ENCODE measurements around the gene TRPV4.

TRPV4 gene

DNA sequence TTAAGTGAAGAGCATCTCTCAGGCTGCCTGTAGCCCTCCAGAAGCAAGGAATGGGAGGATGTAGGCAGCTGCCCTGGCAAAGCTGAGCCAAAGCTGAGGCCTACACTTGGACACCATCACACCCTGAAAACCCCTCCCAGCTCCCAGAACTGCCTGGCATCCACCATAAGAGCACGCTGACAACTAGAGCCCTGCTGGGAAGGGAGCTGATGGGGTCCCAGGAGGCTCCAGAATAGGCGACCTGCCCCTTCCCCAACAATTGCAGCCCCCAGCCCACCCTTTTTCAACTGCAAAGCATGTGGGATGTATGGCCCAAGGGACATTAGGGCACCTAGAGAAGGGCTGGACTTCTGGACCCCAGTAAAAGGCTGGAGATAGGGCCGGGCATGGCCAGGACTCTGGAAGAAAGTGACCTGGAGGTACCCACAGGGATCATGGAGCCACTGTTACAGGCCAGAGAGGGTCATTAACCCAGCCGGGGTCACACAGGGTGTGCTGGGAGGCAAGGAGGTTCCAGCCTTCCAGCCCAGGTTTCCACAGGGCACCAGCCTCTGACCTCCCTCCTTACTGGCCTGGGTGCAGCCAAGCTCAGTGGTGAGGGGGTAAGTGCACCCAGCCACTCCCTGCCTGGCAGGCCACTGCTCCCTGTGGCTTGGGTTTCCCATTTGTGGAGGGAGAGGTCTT lies 91.8 kb downstream of the TRPV4 start:
- ChIA-PET CTCF (no interaction called here), POLR2A (no interaction called here)
- H3K4me3 ChIP-seq (ENCODE audit: control insufficient read depth in 1 of 7, extremely low read depth in 1 of 7, insufficient read depth in 4 of 7, low read depth in 2 of 7, low read length in 6 of 7): no peak overlapping the region
- H3K4me1 ChIP-seq (ENCODE audit: control extremely low read depth in 1 of 4, control insufficient read depth in 4 of 4, insufficient read depth in 4 of 4, low read length in 3 of 4): peaks cover 0 to 7% (median 2%) of the 10 kb centered on the region in 4 experiments
- no peaks in the 10 kb centered on the region for H3K36me3 ChIP-seq (ENCODE audit: control insufficient read depth in 4 of 4, insufficient read depth in 4 of 4, low read length in 3 of 4)
- 89% methylated on average over 3 of the region's 4 CpGs for WGBS (ENCODE audit: insufficient coverage)
- no peaks in the 10 kb centered on the region for H3K9me3 ChIP-seq (ENCODE audit: control extremely low read depth in 1 of 5, control insufficient read depth in 4 of 5, insufficient read depth in 2 of 5, low read depth in 1 of 5, low read length in 4 of 5)
- peaks cover 0 to 8% (median 7%) of the 10 kb centered on the region in 5 experiments for H3K27me3 ChIP-seq (replicated peaks in 2 of 5; ENCODE audit: control insufficient read depth in 4 of 5, insufficient read depth in 5 of 5, low read length in 4 of 5)
- no peak for DNase-seq
- no peak overlapping the region for H3K27ac ChIP-seq (ENCODE audit: insufficient read depth in 1 of 2, low read depth in 1 of 2, low read length in 2 of 2, poor library complexity in 1 of 2, severe bottlenecking in 2 of 2)

DNA sequence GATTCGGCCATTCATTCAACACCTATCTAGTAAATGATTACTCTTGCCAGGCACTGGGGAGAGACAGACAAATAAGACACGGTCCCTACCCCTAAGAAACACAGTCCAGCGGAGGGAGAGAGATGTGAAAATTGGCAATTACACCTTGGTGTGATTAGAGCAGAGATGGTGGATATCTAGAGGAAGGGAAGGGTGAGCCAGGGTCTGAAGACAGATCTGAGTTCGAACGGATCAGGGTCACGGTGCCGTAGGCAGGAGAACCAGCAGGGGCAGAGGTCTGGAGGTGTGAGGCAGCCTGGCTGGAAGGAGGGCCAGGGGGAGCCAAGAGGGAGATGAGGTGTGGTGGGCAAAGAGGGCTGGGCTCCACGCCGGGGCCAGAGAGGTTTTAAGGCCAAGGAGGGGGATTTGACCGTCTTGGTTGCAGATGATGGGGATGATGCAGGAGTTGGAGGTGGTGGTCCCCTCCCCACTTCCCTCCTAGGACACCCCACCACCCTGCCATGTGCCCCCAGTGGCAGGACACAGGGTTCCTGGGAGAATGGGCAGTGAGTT lies 92.4 kb downstream of the TRPV4 start:
- no peak for DNase-seq
- POLR2A ChIA-PET: no interaction called here
- Histone ChIP-seq H3K9me3 (ENCODE audit: control extremely low read depth in 1 of 5, control insufficient read depth in 4 of 5, insufficient read depth in 2 of 5, low read depth in 1 of 5, low read length in 4 of 5) (no peaks in the 10 kb centered on the region), H3K4me3 (ENCODE audit: control insufficient read depth in 1 of 7, extremely low read depth in 1 of 7, insufficient read depth in 4 of 7, low read depth in 2 of 7, low read length in 6 of 7) (no peak overlapping the region), H3K27ac (ENCODE audit: insufficient read depth in 1 of 2, low read depth in 1 of 2, low read length in 2 of 2, poor library complexity in 1 of 2, severe bottlenecking in 2 of 2) (no peak overlapping the region), H3K27me3 (replicated peaks in 2 of 5; ENCODE audit: control insufficient read depth in 4 of 5, insufficient read depth in 5 of 5, low read length in 4 of 5) (peaks cover 0 to 15% (median 12%) of the 10 kb centered on the region in 5 experiments), H3K36me3 (ENCODE audit: control insufficient read depth in 4 of 4, insufficient read depth in 4 of 4, low read length in 3 of 4) (no peaks in the 10 kb centered on the region), H3K4me1 (ENCODE audit: control extremely low read depth in 1 of 4, control insufficient read depth in 4 of 4, insufficient read depth in 4 of 4, low read length in 3 of 4) (peaks cover 0 to 7% (median 2%) of the 10 kb centered on the region in 4 experiments)
- WGBS (ENCODE audit: insufficient coverage): 92% methylated on average over 8 of the region's 10 CpGs
- CTCF ChIA-PET: interaction anchor here (1.4 kb wide), 1 partner anchor 9 kb away, joined by 3 read pairs; no protein-coding TSS in a partner anchor

DNA sequence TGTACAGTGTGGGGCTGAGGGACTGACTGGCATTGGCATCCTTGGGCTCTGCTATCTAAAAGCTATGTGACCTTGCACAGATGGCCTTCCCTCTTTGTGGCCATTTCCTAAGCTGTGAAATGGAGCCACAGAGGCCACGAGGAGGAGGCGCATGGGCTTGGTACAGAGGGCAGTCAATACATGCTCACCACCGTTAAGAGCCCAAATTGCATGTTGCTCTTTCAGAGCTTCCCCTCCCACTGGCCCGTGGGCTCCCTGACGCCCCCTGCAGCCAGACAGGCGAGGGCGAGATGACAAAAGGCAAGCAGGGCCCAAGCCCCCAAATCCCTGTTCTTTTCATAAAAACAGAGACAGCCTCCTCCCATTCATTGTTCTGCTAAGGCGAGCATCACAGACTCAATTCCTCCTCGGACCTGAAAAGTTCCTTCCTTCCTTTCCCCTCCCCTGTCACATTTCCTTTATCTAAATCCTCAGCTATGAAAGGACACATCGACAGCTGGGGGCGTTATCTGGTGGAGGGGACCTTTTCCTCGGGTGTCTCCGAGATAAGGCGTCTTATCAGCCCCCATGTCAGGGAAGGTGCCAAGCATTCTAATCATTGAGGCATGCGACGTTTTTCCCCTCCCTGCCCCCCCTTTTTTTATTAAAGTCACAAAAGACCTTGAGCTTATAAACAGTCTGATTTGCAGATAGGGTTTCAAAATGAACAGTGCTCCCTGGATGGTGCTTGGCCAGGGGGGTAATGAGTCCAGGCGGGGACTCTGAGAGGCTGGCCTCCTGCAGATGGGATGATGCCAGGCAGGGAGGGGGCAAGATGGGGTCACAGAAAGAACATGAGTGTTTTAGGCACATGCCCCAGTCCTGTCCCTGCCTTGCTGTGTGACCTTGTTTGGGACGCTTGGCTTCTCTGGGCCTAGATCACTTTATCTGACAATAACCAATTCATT lies 93.2 kb downstream of the TRPV4 start:
- Histone ChIP-seq H3K4me1 (ENCODE audit: control extremely low read depth in 1 of 4, control insufficient read depth in 4 of 4, insufficient read depth in 4 of 4, low read length in 3 of 4) (peaks cover 0 to 5% (median 2%) of the 10 kb centered on the region in 4 experiments), H3K36me3 (ENCODE audit: control insufficient read depth in 4 of 4, insufficient read depth in 4 of 4, low read length in 3 of 4) (no peaks in the 10 kb centered on the region), H3K27me3 (replicated peaks in 2 of 5; ENCODE audit: control insufficient read depth in 4 of 5, insufficient read depth in 5 of 5, low read length in 4 of 5) (peaks cover 0 to 22% (median 13%) of the 10 kb centered on the region in 5 experiments), H3K9me3 (ENCODE audit: control extremely low read depth in 1 of 5, control insufficient read depth in 4 of 5, insufficient read depth in 2 of 5, low read depth in 1 of 5, low read length in 4 of 5) (no peaks in the 10 kb centered on the region), H3K27ac (ENCODE audit: insufficient read depth in 1 of 2, low read depth in 1 of 2, low read length in 2 of 2, poor library complexity in 1 of 2, severe bottlenecking in 2 of 2) (no peak overlapping the region), H3K4me3 (ENCODE audit: control insufficient read depth in 1 of 7, extremely low read depth in 1 of 7, insufficient read depth in 4 of 7, low read depth in 2 of 7, low read length in 6 of 7) (no peak overlapping the region)
- peak; percentile 13 to 42 (median 38) for DNase-seq
- POLR2A ChIA-PET: no interaction called here
- CTCF ChIA-PET: interaction anchor here (0.9 to 1.4 kb wide), 4 partner anchors 8 to 142 kb away, joined by 3 read pairs; no protein-coding TSS in a partner anchor
- WGBS (ENCODE audit: insufficient coverage): 49% methylated on average over 14 of the region's 18 CpGs

DNA sequence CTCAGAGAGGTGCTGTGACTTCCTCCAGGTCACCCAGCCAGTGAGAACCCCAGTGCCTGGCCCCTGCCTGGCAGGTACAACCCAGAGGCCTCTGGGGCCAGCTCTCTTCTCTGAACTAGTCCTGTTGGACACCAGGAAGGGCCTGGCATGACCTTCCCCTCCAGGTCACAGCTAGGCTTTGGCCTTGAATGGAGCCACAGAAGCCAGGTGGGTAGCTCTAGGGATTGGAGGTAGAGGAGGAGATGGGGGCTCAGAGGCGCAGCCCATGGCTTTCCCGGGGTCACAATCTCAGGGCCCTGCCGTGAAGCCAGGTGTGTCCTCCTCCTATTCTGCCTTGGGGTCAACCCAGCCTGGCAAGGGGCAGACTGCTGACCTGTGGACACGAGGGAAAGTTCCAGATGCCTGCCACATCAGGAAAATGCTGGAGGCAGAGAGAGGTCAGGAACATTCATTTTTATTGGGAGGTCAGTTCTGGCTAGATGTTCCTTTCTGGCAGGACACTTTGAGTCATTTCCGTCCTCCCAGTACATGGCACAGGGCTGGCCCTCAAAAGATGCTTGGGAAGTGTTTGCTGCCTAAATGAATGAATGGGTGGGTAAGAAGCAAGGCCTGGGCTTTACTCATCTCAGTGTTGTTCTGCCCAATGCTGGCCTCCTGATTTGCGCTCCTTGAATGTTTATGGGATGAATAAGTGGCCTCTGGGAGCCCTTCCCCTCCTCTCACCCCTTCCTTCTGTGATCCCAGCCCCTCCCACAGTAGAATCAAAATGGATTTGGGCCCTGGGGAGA lies 94.1 kb downstream of the TRPV4 start:
- Histone ChIP-seq H3K4me1 (ENCODE audit: control extremely low read depth in 1 of 4, control insufficient read depth in 4 of 4, insufficient read depth in 4 of 4, low read length in 3 of 4) (peaks cover 0 to 4% (median 0%) of the 10 kb centered on the region in 4 experiments), H3K27ac (ENCODE audit: insufficient read depth in 1 of 2, low read depth in 1 of 2, low read length in 2 of 2, poor library complexity in 1 of 2, severe bottlenecking in 2 of 2) (no peak overlapping the region), H3K27me3 (replicated peaks in 2 of 5; ENCODE audit: control insufficient read depth in 4 of 5, insufficient read depth in 5 of 5, low read length in 4 of 5) (peaks cover 0 to 32% (median 20%) of the 10 kb centered on the region in 5 experiments), H3K9me3 (ENCODE audit: control extremely low read depth in 1 of 5, control insufficient read depth in 4 of 5, insufficient read depth in 2 of 5, low read depth in 1 of 5, low read length in 4 of 5) (no peaks in the 10 kb centered on the region), H3K4me3 (ENCODE audit: control insufficient read depth in 1 of 7, extremely low read depth in 1 of 7, insufficient read depth in 4 of 7, low read depth in 2 of 7, low read length in 6 of 7) (no peak overlapping the region), H3K36me3 (ENCODE audit: control insufficient read depth in 4 of 4, insufficient read depth in 4 of 4, low read length in 3 of 4) (no peaks in the 10 kb centered on the region)
- no peak for DNase-seq
- POLR2A ChIA-PET: no interaction called here
- CTCF ChIA-PET: interaction anchor here (0.6 to 2.6 kb wide), 6 partner anchors 7 to 1008 kb away, joined by 3 to 5 read pairs (median 3); partner anchors contain the start of gene FAM222A
- WGBS (ENCODE audit: insufficient coverage): 95% methylated on average over 5 of the region's 6 CpGs

DNA sequence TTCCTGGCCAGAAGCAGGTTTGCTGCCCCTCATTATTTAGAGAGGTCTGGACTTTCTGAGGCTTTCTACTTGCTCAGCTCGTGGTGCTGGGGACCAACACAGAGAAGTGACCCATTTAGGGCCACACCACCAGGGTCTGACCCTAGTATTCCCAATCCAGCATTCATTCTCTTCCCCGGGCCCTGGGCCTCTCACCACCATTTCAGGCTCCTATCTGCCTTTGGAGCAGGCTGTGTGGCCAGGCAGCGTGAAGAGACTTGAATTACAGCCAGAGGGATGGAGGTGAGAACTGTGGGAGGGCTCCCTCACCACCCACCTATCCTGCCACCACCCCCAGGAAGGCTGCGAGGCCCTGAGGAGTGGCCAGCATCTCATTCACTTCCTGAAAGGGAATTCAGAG lies 95.0 kb downstream of the TRPV4 start:
- H3K4me1 ChIP-seq (ENCODE audit: control extremely low read depth in 1 of 4, control insufficient read depth in 4 of 4, insufficient read depth in 4 of 4, low read length in 3 of 4): peaks cover 0 to 5% (median 0%) of the 10 kb centered on the region in 4 experiments
- no peak overlapping the region for H3K27ac ChIP-seq (ENCODE audit: insufficient read depth in 1 of 2, low read depth in 1 of 2, low read length in 2 of 2, poor library complexity in 1 of 2, severe bottlenecking in 2 of 2)
- H3K9me3 ChIP-seq (ENCODE audit: control extremely low read depth in 1 of 5, control insufficient read depth in 4 of 5, insufficient read depth in 2 of 5, low read depth in 1 of 5, low read length in 4 of 5): no peaks in the 10 kb centered on the region
- no peaks in the 10 kb centered on the region for H3K36me3 ChIP-seq (ENCODE audit: control insufficient read depth in 4 of 4, insufficient read depth in 4 of 4, low read length in 3 of 4)
- WGBS (ENCODE audit: insufficient coverage): 46% methylated on average over 3 of the region's 4 CpGs
- ChIA-PET POLR2A (no interaction called here), CTCF (interaction anchor here (0.7 to 2.6 kb wide), 2 partner anchors 24 to 53 kb away, joined by 4 to 5 read pairs; partner anchors contain the start of gene FAM222A)
- DNase-seq: no peak
- peaks cover 0 to 37% (median 21%) of the 10 kb centered on the region in 5 experiments for H3K27me3 ChIP-seq (replicated peaks in 2 of 5; ENCODE audit: control insufficient read depth in 4 of 5, insufficient read depth in 5 of 5, low read length in 4 of 5)
- no peak overlapping the region for H3K4me3 ChIP-seq (ENCODE audit: control insufficient read depth in 1 of 7, extremely low read depth in 1 of 7, insufficient read depth in 4 of 7, low read depth in 2 of 7, low read length in 6 of 7)

DNA sequence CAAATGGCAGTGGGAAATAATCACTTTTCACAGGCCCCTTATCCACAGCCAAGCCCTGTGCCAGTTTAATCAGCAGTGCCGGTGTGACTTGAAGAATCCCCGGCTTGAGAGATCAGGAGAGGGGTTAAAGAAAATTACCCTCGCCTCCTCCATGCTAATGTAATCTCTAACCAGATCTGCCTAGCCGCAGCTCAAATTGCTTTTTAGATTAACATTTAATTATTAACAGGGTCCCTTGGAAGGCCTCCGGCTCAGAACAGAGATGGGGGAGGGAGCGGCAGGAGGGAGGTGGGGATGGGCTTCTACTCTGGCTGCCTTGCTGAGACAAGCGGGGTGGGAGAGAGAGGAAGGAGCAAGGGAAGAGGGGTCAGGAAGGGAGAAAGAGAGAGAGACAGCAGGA lies 95.6 kb downstream of the TRPV4 start:
- no peak for DNase-seq
- ChIA-PET POLR2A (no interaction called here), CTCF (interaction anchor here (2.6 kb wide), 1 partner anchor 23 kb away, joined by 5 read pairs; the partner anchor contains the start of gene FAM222A)
- H3K36me3 ChIP-seq (ENCODE audit: control insufficient read depth in 4 of 4, insufficient read depth in 4 of 4, low read length in 3 of 4): no peaks in the 10 kb centered on the region
- WGBS (ENCODE audit: insufficient coverage): 50% methylated on average over 2 of the region's 7 CpGs
- H3K27ac ChIP-seq (ENCODE audit: insufficient read depth in 1 of 2, low read depth in 1 of 2, low read length in 2 of 2, poor library complexity in 1 of 2, severe bottlenecking in 2 of 2): no peak overlapping the region
- peaks cover 0 to 5% (median 0%) of the 10 kb centered on the region in 4 experiments for H3K4me1 ChIP-seq (ENCODE audit: control extremely low read depth in 1 of 4, control insufficient read depth in 4 of 4, insufficient read depth in 4 of 4, low read length in 3 of 4)
- no peaks in the 10 kb centered on the region for H3K9me3 ChIP-seq (ENCODE audit: control extremely low read depth in 1 of 5, control insufficient read depth in 4 of 5, insufficient read depth in 2 of 5, low read depth in 1 of 5, low read length in 4 of 5)
- no peak overlapping the region for H3K4me3 ChIP-seq (ENCODE audit: control insufficient read depth in 1 of 7, extremely low read depth in 1 of 7, insufficient read depth in 4 of 7, low read depth in 2 of 7, low read length in 6 of 7)
- H3K27me3 ChIP-seq (replicated peaks in 2 of 5; ENCODE audit: control insufficient read depth in 4 of 5, insufficient read depth in 5 of 5, low read length in 4 of 5): peaks cover 0 to 38% (median 21%) of the 10 kb centered on the region in 5 experiments

Data from common myeloid progenitor, CD34-positive (primary cell).